Chondrocyte (in vitro differentiated cells): ENCODE data around the gene DNAH1. TPM values are rescaled to one million over a fixed set of nuclear protein-coding genes. Genes with fewer than 3 reads are reported as not detected.
"Not testable (repeated sequence)": the region's sequence is repeated elsewhere in the genome, so short reads cannot be mapped to it uniquely, and the experiment has no call there.

Experiments used
- DNase-seq: peaks from one replicate; pipeline ENCODE4 v3.0.0; 2021; ENCODE audit warnings: mixed read lengths, low spot score
- H3K27ac Mint-ChIP-seq: one replicate; pipeline ENCODE4 v1.8.0; 2021; ENCODE audit warnings: mild to moderate bottlenecking, moderate library complexity, mixed read lengths; ENCODE audit not compliant: unreplicated experiment
- H3K27me3 Mint-ChIP-seq: 2 replicates; pipeline ENCODE4 v1.8.0; 2021; ENCODE audit warnings: low read depth, mixed read lengths
- H3K36me3 Mint-ChIP-seq: 2 replicates; pipeline ENCODE4 v1.8.0; 2021; ENCODE audit warnings: low read depth, mixed read lengths
- H3K4me1 Mint-ChIP-seq: 2 replicates; pipeline ENCODE4 v1.8.0; 2021; ENCODE audit warnings: low read depth, mild to moderate bottlenecking, mixed read lengths
- H3K4me3 Mint-ChIP-seq: one replicate; pipeline ENCODE4 v1.8.0; 2021; ENCODE audit warnings: mild to moderate bottlenecking, moderate library complexity, mixed read lengths; ENCODE audit not compliant: unreplicated experiment
- H3K9me3 Mint-ChIP-seq: 2 replicates; pipeline ENCODE4 v1.8.0; 2021; ENCODE audit warnings: low read depth, mixed read lengths
- total RNA-seq: library from RNA; stranded (reverse); gene quantifications from 3 replicates; pipeline ENCODE4 v1.2.1, GENCODE V29; 2021
- TF ChIP-seq, protein P1 (sequence below): fragments of 200-600 bp; sonication (generic); IDR thresholded peaks from 2 replicates; pipeline ENCODE4 v1.5.0; 2021; ENCODE audit warnings: antibody characterized with exemption, mild to moderate bottlenecking, moderate library complexity

The DNAH1 gene
- total RNA-seq, 1 donor from 2014 or later, result 5.0 TPM

DNA sequence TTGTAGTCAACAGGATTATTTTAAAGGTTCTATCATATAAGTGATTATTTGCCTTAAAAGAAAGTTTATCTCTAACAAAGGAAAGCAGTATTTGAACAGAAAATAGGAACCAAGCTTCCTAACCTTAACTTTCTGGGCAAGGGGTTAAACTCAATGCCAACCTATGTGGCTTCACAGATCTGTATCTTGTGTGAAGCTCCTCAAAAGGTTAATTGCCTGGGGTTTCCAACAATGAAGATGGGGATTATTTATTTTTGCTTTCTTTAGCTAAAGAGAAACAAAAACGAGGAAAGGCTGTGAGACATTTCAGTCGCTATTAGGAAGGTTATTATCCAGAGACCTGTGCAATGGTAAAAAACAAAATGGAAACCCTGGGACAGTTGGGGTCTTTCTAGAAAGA is 36.5 kb upstream of the DNAH1 start:
- peak overlapping the region; percentile 95 for H3K4me3 Mint-ChIP-seq
- H3K27me3 Mint-ChIP-seq, result no peaks in the 10 kb centered on the region
- peaks cover 65% of the 10 kb centered on the region for H3K4me1 Mint-ChIP-seq
- H3K27ac Mint-ChIP-seq, result peak overlapping the region; percentile 82
- TF ChIP-seq, protein P1, sequence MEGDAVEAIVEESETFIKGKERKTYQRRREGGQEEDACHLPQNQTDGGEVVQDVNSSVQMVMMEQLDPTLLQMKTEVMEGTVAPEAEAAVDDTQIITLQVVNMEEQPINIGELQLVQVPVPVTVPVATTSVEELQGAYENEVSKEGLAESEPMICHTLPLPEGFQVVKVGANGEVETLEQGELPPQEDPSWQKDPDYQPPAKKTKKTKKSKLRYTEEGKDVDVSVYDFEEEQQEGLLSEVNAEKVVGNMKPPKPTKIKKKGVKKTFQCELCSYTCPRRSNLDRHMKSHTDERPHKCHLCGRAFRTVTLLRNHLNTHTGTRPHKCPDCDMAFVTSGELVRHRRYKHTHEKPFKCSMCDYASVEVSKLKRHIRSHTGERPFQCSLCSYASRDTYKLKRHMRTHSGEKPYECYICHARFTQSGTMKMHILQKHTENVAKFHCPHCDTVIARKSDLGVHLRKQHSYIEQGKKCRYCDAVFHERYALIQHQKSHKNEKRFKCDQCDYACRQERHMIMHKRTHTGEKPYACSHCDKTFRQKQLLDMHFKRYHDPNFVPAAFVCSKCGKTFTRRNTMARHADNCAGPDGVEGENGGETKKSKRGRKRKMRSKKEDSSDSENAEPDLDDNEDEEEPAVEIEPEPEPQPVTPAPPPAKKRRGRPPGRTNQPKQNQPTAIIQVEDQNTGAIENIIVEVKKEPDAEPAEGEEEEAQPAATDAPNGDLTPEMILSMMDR, result no peak
- no peaks in the 10 kb centered on the region for H3K9me3 Mint-ChIP-seq
- peaks cover 3% of the 10 kb centered on the region for H3K36me3 Mint-ChIP-seq
- DNase-seq, result no peak

DNA sequence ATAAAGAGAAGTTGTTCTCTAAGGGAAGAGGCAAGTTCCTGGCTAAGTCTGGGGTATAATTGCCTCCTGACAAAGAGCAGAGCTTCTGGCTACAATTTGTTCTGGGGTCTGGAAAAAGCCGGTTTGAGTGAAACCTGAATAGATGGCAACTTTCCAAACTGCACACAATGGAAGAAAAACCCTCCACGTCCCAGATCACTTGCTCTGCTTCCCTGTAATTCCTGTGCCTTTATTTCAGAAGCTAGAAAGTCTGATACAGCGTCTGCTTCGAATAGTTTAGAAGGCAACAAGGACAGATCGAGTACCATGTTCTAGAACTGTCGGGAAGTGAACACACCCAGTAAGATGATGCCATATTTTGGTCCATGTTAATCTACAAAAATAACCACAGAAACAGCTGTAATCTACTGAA is 36.1 kb upstream of the DNAH1 start:
- no peaks in the 10 kb centered on the region for H3K9me3 Mint-ChIP-seq
- DNase-seq, result no peak
- no peaks in the 10 kb centered on the region for H3K27me3 Mint-ChIP-seq
- H3K4me3 Mint-ChIP-seq, result peak overlapping the region; percentile 35
- H3K4me1 Mint-ChIP-seq, result peaks cover 62% of the 10 kb centered on the region
- peak overlapping the region; percentile 82 for H3K27ac Mint-ChIP-seq
- TF ChIP-seq, protein P1, result no peak
- H3K36me3 Mint-ChIP-seq, result peaks cover 3% of the 10 kb centered on the region

DNA sequence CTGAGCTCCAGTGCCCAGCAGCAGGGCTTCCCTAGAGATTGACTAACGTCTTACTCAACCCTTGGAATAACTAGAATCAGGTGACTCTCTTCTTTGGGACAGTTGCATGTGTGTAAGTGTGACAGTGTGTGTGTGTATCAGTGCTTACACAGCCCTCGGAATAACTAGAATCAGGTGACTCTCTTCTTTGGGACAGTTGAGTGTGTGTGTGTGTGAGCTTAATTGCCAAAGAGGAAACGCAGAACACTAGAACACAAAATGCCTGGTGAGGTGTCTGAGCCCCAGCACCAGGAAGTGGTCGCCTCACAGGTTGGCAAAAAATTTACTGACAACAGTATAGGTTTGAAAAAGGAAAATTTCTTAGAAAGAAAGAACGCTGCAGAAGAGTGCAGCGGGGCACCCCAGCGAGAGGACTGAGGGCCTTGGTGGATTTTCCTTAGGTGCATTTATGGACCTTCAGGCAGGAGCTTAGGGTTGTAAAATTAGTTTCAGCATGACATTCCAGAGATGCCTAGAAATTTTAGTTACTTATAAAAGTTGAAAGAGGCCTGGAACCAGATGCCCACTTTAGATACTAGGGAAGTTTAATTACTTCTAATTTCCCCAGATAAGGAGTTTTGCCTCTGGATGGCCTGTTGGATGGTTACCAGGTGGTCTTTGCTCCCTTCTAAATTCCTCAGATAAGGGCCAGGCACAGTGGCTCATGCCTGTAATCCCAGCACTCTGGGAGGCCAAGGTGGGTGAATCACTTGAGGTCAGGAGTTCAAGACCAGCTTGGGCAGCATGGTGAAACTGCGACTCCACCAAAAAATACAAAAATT is 33.9 kb upstream of the DNAH1 start:
- no peak overlapping the region for H3K4me3 Mint-ChIP-seq
- H3K4me1 Mint-ChIP-seq, result peaks cover 50% of the 10 kb centered on the region
- no peaks in the 10 kb centered on the region for H3K27me3 Mint-ChIP-seq
- DNase-seq, result no peak
- peaks cover 3% of the 10 kb centered on the region for H3K36me3 Mint-ChIP-seq
- H3K27ac Mint-ChIP-seq, result no peak overlapping the region
- no peaks in the 10 kb centered on the region for H3K9me3 Mint-ChIP-seq
- TF ChIP-seq, protein P1, result no peak

DNA sequence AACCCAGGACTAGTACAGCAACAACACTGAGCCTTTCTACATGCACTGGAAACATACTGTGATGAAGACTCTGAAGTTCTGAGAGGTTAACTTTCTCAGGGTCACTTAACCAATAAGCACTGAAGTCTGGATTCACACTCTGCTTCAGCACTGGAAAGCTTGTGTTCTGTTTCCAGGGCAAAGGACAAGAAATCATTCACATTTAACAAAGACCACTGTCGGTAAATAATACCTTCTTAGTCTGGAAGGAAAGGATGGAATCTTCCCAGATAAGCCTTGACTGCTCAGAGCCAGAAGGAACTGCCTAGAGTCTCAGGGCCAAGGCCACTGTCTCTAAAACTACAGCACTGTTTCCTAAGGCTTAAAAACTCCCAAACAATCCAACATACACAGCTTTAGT is 32.8 kb upstream of the DNAH1 start:
- DNase-seq, result no peak
- Mint-ChIP-seq H3K27me3 (no peaks in the 10 kb centered on the region), H3K36me3 (no peaks in the 10 kb centered on the region), H3K27ac (peak overlapping the region; percentile 22), H3K9me3 (no peaks in the 10 kb centered on the region), H3K4me3 (no peak overlapping the region), H3K4me1 (peaks cover 47% of the 10 kb centered on the region)
- TF ChIP-seq, protein P1, result no peak

DNA sequence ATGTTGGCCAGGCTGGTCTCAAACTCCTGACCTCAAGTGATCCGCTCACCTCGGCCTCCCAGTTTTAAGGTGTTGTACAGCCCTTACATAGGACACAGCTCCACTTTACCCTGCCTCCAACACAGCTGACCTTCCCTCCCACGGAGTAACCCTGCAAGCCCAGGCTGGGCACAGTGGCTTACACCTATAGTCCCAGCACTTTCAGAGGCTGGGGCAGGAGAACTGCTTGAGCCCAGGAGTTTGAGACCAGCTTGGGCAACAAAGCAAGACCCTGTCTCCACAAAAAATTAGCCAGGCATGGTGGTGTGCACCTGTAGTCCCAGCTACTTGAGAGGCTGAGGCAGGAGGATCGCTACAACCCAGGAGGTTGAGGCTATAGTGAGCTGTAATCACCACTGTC is 32.1 kb upstream of the DNAH1 start:
- not testable (repeated sequence) for H3K27me3 Mint-ChIP-seq, H3K4me3 Mint-ChIP-seq, H3K36me3 Mint-ChIP-seq, H3K9me3 Mint-ChIP-seq, DNase-seq
- H3K27ac Mint-ChIP-seq, result peak overlapping the region; percentile 69
- peaks cover 48% of the 10 kb centered on the region for H3K4me1 Mint-ChIP-seq

DNA sequence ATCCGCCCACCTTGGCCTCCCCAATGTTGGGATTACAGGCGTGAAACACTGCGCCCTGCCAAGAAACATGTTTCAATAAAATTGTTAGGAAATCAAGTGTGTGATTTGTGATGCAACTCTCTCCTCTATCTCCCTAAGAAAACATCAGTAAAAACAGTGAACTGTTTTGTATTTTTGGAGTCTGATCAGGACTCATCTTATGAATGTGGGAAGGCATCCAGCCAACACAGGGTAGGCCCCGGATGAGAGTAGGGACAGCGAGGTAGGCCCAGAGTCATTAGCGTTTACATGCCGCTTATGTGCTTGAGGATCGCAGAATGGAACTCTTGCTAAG is 29.4 kb upstream of the DNAH1 start:
- H3K4me1 Mint-ChIP-seq, result peaks cover 35% of the 10 kb centered on the region
- no peaks in the 10 kb centered on the region for H3K9me3 Mint-ChIP-seq
- H3K4me3 Mint-ChIP-seq, result peak overlapping the region; percentile 95
- peak overlapping the region; percentile 100 for H3K27ac Mint-ChIP-seq
- TF ChIP-seq, protein P1, result no peak
- peak; percentile 20 for DNase-seq
- peaks cover 1% of the 10 kb centered on the region for H3K36me3 Mint-ChIP-seq
- H3K27me3 Mint-ChIP-seq, result no peaks in the 10 kb centered on the region
